HG02840 (cell line): ENCODE results near the gene APC2.

ENCODE experiments used
- ATAC-seq: cut with Tn5 transposase; IDR thresholded peaks from one replicate; pipeline ENCODE4 v1.9.1; 2021; ENCODE audit warnings: mild to moderate bottlenecking, moderate library complexity, moderate number of reproducible peaks; ENCODE audit not compliant: unreplicated experiment, low FRiP score

Gene APC2

DNA sequence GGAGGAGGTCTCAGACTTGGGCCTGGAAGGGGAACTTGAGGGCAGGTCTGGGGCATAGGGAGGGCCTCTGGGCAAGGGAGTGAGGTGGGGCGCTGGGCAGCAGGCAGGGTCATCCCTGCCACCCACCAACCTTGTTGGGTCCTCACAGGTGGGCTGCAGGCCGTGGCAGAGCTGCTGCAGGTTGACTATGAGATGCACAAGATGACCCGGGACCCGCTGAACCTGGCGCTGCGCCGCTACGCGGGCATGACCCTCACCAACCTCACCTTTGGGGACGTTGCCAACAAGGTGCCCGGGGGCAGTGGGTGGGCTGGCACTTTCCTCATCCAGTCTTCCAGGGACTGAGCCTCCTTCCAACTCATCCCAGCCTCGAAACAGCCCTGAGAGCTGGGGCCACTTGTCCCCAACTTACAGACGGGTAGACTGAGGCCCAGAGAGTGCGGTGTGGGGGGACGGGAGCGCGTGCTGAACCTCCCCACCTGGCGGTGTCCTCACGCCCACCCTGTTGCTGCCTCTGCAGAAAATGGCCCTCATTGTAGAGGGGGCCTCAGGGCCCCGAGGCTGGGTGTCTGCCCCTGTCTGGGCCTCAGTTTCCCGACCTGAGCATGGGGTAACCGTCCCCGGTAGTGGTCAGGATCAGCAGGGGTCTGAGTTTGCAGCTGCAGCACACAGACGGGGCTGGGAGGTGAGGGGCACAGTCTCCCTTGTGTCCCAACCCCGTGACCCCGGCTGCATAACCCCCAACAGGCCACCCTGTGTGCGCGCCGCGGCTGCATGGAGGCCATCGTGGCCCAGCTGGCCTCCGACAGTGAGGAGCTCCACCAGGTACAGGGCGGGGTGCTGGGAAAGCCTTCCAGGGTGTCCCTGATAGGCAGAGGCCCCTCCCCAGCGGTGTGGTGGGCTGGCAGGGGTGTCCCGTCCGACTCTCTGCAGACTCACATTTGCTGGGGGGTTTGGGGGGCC is 10.4 kb downstream of the APC2 start:
- no peak for ATAC-seq

DNA sequence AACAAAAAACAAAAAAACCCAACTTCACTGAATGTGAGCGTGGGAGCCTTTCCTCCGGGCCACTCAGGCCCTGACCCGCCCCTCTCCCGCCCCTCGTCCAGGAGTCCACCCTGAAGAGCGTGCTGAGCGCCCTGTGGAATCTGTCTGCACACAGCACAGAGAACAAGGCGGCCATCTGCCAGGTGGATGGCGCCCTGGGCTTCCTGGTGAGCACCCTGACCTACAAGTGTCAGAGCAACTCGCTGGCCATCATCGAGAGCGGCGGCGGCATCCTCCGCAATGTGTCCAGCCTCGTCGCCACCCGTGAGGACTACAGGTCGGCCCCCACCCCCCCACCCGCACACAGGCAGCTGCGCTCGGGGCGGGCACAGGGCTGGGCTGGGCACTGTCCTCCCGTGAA is 11.9 kb downstream of the APC2 start:
- ATAC-seq: no peak

DNA sequence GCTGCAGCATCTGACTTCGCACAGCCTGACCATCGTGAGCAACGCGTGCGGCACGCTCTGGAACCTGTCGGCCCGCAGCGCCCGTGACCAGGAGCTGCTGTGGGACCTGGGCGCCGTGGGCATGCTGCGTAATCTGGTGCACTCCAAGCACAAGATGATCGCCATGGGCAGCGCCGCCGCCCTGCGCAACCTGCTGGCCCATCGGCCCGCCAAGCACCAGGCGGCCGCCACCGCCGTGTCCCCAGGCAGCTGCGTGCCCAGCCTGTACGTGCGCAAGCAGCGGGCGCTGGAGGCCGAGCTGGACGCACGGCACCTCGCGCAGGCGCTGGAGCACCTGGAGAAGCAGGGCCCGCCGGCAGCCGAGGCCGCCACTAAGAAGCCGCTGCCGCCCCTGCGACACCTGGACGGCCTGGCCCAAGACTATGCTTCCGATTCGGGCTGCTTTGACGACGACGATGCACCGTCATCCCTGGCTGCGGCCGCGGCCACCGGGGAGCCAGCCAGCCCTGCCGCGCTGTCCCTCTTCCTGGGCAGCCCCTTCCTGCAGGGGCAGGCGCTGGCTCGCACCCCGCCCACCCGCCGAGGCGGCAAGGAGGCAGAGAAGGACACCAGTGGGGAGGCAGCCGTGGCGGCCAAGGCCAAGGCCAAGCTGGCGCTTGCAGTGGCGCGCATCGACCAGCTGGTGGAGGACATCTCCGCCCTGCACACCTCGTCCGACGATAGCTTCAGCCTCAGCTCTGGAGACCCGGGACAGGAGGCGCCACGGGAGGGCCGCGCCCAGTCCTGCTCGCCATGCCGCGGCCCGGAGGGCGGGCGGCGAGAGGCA is 15.5 kb downstream of the APC2 start:
- ATAC-seq: no peak

DNA sequence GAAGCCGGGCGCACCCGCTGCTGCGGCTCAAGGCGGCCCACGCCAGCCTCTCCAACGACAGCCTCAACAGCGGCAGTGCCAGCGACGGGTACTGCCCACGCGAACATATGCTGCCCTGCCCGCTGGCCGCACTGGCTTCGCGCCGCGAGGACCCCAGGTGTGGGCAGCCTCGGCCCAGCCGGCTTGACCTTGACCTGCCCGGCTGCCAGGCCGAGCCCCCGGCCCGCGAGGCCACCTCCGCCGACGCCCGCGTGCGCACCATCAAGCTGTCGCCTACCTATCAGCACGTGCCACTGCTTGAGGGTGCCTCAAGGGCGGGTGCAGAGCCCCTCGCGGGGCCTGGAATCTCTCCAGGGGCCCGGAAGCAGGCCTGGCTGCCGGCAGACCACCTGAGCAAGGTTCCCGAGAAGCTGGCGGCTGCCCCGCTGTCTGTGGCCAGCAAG is 16.1 kb downstream of the APC2 start:
- ATAC-seq: no peak

DNA sequence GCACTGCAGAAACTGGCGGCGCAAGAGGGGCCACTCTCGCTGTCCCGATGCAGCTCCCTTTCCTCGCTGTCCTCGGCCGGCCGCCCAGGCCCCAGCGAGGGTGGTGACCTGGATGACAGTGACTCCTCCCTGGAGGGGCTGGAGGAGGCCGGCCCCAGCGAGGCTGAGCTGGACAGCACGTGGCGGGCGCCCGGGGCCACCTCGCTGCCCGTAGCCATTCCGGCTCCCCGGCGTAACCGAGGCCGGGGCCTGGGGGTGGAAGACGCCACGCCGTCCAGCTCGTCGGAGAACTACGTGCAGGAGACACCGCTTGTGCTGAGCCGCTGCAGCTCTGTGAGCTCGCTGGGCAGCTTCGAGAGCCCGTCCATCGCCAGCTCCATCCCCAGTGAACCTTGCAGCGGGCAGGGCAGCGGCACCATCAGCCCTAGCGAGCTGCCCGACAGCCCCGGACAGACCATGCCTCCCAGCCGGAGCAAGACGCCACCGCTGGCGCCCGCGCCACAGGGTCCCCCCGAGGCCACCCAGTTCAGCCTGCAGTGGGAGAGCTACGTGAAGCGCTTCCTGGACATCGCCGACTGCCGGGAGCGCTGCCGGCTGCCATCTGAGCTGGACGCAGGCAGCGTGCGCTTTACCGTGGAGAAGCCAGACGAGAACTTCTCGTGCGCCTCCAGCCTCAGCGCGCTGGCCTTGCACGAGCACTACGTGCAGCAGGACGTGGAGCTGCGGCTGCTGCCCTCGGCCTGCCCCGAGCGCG is 16.7 kb downstream of the APC2 start:
- ATAC-seq: no peak

DNA sequence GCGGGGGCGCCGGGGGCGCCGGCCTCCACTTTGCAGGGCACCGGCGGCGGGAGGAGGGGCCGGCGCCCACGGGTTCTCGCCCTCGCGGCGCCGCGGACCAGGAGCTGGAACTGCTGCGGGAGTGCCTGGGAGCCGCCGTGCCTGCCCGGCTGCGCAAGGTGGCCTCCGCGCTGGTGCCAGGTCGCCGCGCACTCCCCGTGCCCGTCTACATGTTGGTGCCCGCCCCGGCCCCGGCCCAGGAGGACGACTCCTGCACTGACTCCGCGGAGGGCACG is 17.2 kb downstream of the APC2 start:
- ATAC-seq: no peak

DNA sequence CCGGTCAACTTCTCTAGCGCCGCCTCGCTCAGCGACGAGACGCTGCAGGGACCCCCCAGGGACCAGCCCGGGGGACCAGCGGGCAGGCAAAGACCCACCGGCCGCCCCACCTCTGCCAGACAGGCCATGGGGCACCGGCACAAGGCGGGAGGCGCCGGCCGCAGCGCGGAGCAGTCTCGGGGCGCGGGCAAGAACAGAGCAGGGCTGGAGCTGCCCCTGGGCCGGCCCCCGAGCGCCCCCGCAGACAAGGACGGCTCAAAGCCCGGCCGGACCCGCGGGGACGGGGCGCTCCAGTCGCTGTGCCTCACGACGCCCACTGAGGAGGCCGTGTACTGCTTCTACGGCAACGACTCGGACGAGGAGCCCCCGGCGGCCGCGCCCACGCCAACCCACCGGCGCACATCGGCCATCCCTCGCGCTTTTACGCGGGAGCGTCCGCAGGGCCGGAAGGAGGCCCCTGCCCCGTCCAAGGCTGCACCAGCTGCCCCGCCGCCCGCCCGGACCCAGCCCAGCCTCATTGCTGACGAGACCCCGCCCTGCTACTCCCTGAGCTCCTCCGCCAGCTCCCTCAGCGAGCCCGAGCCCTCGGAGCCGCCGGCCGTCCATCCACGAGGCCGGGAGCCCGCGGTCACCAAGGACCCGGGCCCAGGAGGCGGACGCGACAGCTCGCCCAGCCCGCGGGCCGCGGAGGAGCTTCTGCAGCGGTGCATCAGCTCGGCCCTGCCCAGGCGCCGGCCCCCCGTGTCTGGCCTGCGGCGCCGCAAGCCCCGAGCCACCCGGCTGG is 17.8 kb downstream of the APC2 start:
- ATAC-seq: no peak

DNA sequence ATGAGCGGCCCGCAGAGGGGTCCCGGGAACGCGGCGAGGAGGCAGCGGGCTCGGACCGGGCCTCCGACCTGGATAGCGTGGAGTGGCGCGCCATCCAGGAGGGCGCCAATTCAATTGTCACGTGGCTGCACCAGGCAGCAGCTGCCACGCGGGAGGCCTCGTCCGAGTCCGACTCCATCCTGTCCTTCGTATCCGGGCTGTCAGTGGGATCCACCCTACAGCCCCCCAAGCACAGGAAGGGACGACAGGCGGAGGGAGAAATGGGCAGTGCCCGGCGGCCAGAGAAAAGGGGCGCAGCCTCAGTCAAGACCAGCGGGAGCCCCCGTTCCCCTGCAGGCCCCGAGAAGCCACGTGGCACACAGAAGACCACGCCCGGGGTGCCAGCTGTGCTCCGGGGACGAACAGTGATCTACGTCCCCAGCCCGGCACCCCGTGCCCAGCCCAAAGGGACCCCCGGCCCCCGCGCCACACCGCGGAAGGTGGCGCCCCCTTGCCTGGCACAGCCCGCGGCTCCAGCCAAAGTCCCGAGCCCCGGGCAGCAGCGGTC is 18.4 kb downstream of the APC2 start:
- ATAC-seq: no peak

DNA sequence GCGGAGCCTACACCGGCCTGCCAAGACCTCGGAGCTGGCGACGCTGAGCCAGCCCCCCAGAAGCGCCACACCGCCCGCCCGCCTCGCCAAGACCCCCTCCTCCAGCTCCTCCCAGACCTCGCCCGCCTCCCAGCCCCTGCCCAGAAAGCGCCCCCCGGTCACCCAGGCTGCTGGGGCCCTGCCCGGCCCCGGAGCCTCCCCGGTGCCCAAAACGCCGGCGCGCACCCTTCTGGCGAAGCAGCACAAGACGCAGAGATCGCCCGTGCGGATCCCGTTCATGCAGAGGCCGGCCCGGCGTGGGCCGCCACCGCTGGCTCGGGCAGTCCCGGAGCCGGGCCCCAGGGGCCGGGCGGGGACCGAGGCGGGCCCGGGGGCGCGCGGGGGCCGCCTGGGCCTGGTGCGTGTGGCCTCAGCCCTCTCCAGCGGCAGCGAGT is 18.9 kb downstream of the APC2 start:
- ATAC-seq: no peak

DNA sequence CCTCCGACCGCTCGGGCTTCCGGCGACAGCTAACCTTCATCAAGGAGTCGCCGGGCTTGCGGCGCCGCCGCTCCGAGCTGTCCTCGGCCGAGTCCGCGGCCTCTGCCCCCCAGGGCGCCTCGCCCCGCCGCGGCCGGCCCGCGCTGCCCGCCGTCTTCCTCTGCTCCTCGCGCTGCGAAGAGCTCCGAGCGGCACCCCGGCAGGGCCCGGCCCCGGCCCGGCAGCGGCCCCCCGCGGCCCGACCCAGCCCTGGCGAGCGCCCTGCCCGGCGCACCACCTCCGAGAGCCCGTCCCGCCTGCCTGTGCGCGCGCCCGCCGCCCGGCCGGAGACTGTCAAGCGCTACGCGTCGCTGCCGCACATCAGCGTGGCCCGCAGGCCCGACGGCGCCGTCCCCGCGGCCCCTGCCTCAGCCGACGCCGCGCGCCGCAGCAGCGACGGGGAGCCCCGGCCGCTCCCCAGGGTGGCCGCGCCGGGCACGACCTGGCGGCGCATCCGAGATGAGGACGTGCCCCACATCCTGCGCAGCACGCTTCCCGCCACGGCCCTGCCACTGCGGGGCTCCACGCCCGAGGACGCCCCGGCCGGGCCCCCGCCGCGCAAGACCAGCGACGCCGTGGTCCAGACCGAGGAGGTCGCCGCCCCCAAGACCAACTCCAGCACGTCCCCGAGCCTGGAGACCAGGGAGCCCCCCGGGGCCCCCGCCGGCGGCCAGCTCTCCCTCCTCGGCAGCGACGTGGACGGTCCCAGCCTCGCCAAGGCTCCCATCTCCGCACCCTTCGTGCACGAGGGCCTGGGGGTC is 19.5 kb downstream of the APC2 start:
- no peak for ATAC-seq

DNA sequence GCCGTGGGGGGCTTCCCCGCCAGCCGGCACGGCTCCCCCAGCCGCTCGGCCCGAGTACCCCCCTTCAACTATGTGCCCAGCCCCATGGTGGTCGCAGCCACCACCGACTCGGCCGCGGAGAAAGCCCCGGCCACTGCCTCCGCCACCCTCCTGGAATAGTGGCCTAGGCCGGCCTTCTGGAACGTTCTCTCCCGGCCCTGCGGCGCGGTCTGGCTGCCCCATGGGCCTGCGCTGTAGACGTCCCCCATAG is 20.1 kb downstream of the APC2 start:
- no peak for ATAC-seq

DNA sequence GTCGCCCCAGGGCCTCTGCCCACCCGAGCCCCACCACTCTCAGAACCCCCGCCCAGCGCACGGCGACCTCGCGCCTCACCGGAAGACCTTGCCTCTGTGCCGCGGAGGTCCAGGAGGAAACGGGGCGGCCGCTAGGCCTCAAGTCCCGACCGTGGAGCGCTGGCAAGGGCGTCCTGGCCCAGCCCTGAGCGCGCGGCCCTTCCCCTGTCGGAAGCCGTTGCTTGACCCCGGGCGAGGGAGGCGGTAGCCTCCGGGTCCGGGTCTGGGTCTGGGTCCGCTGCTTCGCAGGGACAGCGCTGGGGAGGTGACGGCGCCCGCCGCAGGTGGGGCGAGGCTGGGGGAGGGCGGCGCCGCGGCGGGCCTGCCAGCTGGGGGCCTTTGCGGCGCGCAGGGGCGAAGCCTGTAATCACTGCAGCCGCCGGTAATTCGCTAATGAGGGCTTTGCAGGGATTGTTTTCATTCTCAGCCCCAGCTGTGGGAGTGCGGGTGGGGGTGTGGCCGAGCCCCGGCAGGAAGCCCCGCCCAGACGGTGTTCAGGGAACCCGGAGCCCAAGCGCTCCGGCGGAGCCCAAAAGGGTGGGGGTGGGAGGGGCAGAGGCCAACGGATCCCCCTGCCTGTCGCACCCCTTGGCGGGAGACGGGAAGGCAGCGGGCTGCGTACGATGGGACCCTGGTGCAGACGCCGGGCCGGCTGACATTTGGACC is 20.5 kb downstream of the APC2 start:
- ATAC-seq: no peak

DNA sequence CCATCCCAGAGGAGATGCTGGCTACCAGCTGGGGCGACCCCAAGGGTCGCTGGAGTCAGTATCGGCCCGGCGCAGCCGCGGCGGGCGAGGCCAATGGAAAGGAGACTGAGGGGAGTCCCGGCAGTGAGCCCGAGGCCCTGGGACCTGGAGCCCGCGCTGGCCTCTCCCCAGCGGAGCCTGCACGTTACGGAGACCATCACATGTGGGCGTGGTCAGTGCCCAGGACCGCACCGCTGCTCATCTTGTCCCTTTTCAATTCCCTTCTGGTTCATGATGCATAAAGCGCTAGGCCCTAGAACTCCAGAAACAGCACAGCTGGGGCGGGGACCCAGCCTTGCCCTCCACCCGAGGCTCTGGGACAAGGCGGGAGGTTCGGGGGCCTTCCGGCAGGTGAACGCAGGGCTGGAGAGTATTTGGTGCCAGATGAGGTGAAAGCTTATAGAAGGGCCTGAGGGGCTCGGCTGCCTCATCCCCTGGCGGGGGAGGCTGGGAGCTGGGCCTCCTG is 21.1 kb downstream of the APC2 start:
- ATAC-seq: no peak

DNA sequence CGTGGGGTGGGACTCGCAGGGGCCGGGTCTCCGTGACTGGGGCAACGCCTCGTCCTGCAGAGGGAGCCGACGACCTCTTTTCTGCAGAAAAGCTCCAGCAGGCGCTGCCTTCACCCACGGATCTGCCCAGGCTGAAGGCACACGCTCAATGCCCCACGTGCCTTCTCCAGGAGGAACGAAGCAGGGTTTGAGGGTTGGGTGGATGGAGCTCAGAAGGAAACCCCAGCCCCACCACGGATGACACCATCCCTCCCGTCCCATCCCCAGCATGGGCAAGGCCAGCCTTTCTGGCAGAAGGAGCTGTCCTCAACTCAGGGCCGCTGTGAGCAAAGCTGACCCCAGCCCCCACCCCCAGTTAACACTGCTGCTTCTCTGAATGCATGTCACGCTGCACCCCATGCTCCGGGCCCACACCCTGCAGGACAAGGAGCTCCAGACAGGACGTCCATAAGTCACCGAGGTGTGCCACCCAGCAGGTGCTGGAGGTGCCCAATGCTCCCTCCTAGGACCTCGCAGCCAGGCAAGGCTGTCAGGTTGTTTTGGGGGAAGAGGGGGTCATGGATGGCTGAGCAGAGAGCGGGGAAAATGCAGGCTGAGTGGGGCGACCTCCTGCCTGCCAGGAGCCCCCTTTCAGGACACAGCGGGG is 21.7 kb downstream of the APC2 start:
- no peak for ATAC-seq

DNA sequence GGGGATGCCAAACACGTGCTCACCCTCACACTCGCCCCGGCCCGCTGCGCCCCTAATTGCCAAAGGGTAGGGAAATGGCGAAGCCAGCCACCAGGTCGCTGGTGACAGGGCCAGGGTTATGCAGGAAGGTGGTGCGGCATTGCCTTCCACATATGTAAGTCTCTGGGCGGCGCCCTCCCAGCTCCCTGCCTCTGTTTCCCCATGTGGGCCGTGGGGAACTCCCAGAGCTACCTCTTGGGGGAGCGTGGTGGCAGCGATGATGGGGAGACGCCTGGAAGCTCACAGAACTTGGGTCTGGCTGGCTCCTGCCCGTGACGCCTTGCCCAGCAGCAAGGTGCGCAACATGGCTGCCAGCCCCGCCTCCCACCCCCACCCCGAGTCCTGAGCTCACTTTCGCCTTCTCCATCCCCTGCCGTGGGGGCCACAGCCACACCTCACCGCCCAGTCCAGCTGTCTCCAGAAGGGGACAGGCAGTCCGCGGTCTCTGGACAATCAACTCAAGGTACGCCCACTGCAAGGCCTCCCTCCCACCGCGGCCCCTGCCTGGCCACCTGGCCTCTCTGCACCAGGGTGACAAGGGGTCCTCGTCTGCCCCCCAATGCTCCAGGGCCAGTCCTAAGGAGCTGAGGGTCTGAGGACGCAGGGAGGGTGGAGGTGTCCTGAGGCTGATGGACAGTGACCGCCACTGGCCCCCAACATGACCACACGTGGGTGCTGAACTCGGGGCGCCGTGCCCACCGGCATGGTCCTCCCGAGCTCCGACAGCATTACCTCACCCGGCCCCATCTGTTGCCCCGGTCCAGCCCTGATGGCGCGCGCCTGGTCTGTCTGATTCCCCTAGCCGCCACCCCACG is 22.5 kb downstream of the APC2 start:
- no peak for ATAC-seq

DNA sequence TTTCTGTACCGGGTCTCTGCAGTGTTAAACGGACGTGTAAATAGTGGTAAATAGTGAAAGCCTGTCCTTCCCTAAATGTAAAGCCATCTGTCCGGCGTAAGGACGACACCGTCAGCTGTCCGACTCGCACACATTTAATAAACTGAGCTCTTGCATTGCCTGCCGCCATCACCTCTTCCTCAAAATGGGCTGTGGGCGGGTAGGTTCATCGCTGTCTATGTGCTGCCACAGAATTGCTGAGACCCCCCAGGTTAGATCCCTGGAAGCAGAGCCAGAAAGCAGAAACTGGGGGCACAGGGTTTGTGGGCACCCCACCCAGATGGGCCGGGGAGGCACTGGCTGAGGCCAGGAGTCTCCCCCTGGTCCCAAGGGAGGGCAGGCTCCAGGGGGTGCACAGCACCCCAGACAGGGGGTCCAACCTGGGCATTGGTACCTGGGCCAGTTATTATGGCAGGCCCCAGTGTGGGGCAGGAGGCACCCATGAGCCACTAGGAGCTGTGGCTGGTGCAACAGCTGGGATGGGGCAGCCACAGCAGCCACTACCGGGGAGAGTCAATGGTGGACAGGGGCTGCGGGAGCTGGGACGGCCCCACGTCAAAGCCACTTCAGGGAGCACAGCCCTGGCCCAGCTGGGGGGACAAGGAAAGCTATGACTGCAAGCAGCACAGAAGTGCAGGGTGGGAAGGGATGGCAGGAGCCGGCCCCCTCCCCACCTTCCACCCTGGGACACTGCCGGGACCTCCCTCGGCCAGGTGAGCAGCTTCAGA is 23.3 kb downstream of the APC2 start:
- no peak for ATAC-seq
